GM18520 (cell line): Measurements from ENCODE around the gene RHOB.
A peak's percentile ranks its signal among the peaks of the same experiment; 100 is the strongest.
"Not testable (repeated sequence)": the region's sequence is repeated elsewhere in the genome, so short reads cannot be mapped to it uniquely, and the experiment has no call there.

Source experiments
- ATAC-seq: cut with Tn5 transposase; IDR thresholded peaks from one replicate; pipeline ENCODE4 v1.9.1; 2021; ENCODE audit not compliant: unreplicated experiment

The RHOB gene

GRCh38 chr2:20446917-20447436 is at the start of gene RHOB:
Gene RHOB, plus strand, starts transcription at chr2:20447074. Its CDS starts 392 bp downstream, at chr2:20447466.
- peak; percentile 90 for ATAC-seq

- ATAC-seq, result no peak
Measured at GRCh38 chr2:20397811-20398447, 48.9 kb upstream of the RHOB start.

- no peak for ATAC-seq
Measured at GRCh38 chr2:20398956-20399567, 47.8 kb upstream of the RHOB start.

GRCh38 chr2:20400306-20400705 is 46.6 kb upstream of the RHOB start:
- ATAC-seq, result no peak

GRCh38 chr2:20400787-20401488 is 45.9 kb upstream of the RHOB start:
- ATAC-seq, result no peak

GRCh38 chr2:20401489-20401835 is 45.4 kb upstream of the RHOB start:
- ATAC-seq, result no peak

GRCh38 chr2:20403774-20404312 is 43.0 kb upstream of the RHOB start:
- no peak for ATAC-seq

GRCh38 chr2:20404950-20405349 is 41.9 kb upstream of the RHOB start:
- no peak for ATAC-seq

- no peak for ATAC-seq
Measured at GRCh38 chr2:20409039-20409438, 37.8 kb upstream of the RHOB start.

- ATAC-seq, result no peak
Measured at GRCh38 chr2:20410556-20411277, 36.2 kb upstream of the RHOB start.

- ATAC-seq, result peak; percentile 92
Measured at GRCh38 chr2:20411361-20411894, 35.4 kb upstream of the RHOB start.

- ATAC-seq, result no peak
Measured at GRCh38 chr2:20414806-20415205, 32.1 kb upstream of the RHOB start.

GRCh38 chr2:20415511-20415918 is 31.4 kb upstream of the RHOB start:
- no peak for ATAC-seq

- no peak for ATAC-seq
Measured at GRCh38 chr2:20416723-20417122, 30.2 kb upstream of the RHOB start.

GRCh38 chr2:20417230-20417821 is 29.5 kb upstream of the RHOB start:
- not testable (repeated sequence) for ATAC-seq

GRCh38 chr2:20418519-20418918 is 28.4 kb upstream of the RHOB start:
- no peak for ATAC-seq

- no peak for ATAC-seq
Measured at GRCh38 chr2:20419007-20419576, 27.8 kb upstream of the RHOB start.

GRCh38 chr2:20419752-20420151 is 27.1 kb upstream of the RHOB start:
- no peak for ATAC-seq

- no peak for ATAC-seq
Measured at GRCh38 chr2:20421336-20421987, 25.4 kb upstream of the RHOB start.

- no peak for ATAC-seq
Measured at GRCh38 chr2:20421988-20422370, 24.9 kb upstream of the RHOB start.
